ENCODE data around the gene AVPR2. TPM values are rescaled to one million over a fixed set of nuclear protein-coding genes. Genes with fewer than 3 reads are reported as not detected.

The AVPR2 gene
- total and polyA plus RNA-seq, 9 of the 15 experiments (the other 6 are each of a cell fraction or from before 2014, with no cell fraction given), result not detected

GRCh38 chrX:153913211-153913610, 8.7 kb downstream of the AVPR2 start:
- no TSS peak for BruUV-seq (replicated peaks)
- H3K27me3 ChIP-seq (ENCODE audit: control insufficient read depth in 2 of 2, insufficient read depth in 2 of 2, low read length in 2 of 2), result no peaks in the 10 kb centered on the region
- peaks cover 0 to 32% of the 10 kb centered on the region in 2 experiments; a peak in 3 of 5 replicates for H3K4me1 ChIP-seq (replicated peaks in 1 of 2; ENCODE audit: control insufficient read depth in 2 of 2, insufficient read depth in 2 of 2, low read length in 2 of 2)
- H3K4me2 ChIP-seq (ENCODE audit: insufficient read depth, low read length), result no peak overlapping the region
- no peak overlapping the region for H2AFZ ChIP-seq (ENCODE audit: low read depth, low read length)
- intact Hi-C loops (cut with micrococcal nuclease), result no loop called here
- peaks cover 31% of the 10 kb centered on the region; the same call in 2 of the 3 replicates for H3K36me3 ChIP-seq (ENCODE audit: control insufficient read depth, insufficient read depth, low read length)
- POLR2A ChIA-PET, result interaction anchor here (0.6 to 0.9 kb wide), 2 partner anchors 11 to 16 kb away, joined by 3 to 4 read pairs; no protein-coding TSS in a partner anchor
- in situ Hi-C loops (cut with MboI), result no loop called here
- H4K20me1 ChIP-seq (replicated peaks; ENCODE audit: control insufficient read depth, insufficient read depth, low read length), result peaks cover 5% of the 10 kb centered on the region; the same call in 1 of the 2 replicates
- DNase-seq (ENCODE audit: extremely low read depth in 1 of 4, low spot score in 3 of 4), result no peak
- H3K9me1 ChIP-seq (ENCODE audit: control insufficient read depth, insufficient read depth, low read length), result no peaks in the 10 kb centered on the region
- no peaks in the 10 kb centered on the region for H3K79me2 ChIP-seq (ENCODE audit: control insufficient read depth, insufficient read depth, low read length)
- CTCF ChIA-PET (ENCODE audit: low intra/inter-chr PET ratio), result no interaction called here
- H3K9me3 ChIP-seq (replicated peaks; ENCODE audit: control insufficient read depth, insufficient read depth, low read depth, low read length), result no peaks in the 10 kb centered on the region
- no peak overlapping the region for H3K4me3 ChIP-seq
- H3K9ac ChIP-seq (ENCODE audit: insufficient read depth in 1 of 2, low read depth in 2 of 2, low read length in 2 of 2), result peak overlapping the region in 1 of 2 experiments; percentile 26; a peak in 2 of 4 replicates
- 64% methylated on average over 6 of the region's 17 CpGs for WGBS (ENCODE audit: insufficient coverage, low coverage, missing lambda C conversion rate)
- FAIRE-seq, result no peak
- TF ChIP-seq ZFP91 (CRISPR knock-in tag; IDR thresholded peaks at IDR 0.05) (no peak), ZNF217 (CRISPR knock-in tag; IDR thresholded peaks at IDR 0.05) (no peak), TOE1 (IDR thresholded peaks at IDR 0.05; ENCODE audit: borderline replicate concordance) (no peak), TOE1 (CRISPR knock-in tag; IDR thresholded peaks at IDR 0.05; ENCODE audit: borderline replicate concordance, low read depth) (no peak), WHSC1 (IDR thresholded peaks at IDR 0.05; ENCODE audit: low read length) (no peak), ARID1B (IDR thresholded peaks at IDR 0.05) (no peak), PCBP2 (IDR thresholded peaks at IDR 0.05; ENCODE audit: low read depth, low read length, poor library complexity, severe bottlenecking) (no peak), NEUROD1 (IDR thresholded peaks at IDR 0.05; ENCODE audit: borderline replicate concordance, low read depth, low read length, partially characterized antibody) (no peak), ZC3H11A (IDR thresholded peaks at IDR 0.05; ENCODE audit: low read depth, low read length) (no peak), FOS (IDR thresholded peaks at IDR 0.05; ENCODE audit: extremely low read depth, insufficient read length) (no peak), ZNF766 (CRISPR knock-in tag; conservative IDR thresholded peaks at IDR 0.05) (no peak), KLF1 (tag; IDR thresholded peaks at IDR 0.05) (no peak)
- no peak overlapping the region for H3K27ac ChIP-seq (ENCODE audit: extremely low read depth, low read depth, low read length)
- ATAC-seq, result no peak

Measured in K562 (cell line).